Measurements from ENCODE around the gene POLR2H.
"Not testable (repeated sequence)": the region's sequence is repeated elsewhere in the genome, so short reads cannot be mapped to it uniquely, and the experiment has no call there.

Gene POLR2H

DNA sequence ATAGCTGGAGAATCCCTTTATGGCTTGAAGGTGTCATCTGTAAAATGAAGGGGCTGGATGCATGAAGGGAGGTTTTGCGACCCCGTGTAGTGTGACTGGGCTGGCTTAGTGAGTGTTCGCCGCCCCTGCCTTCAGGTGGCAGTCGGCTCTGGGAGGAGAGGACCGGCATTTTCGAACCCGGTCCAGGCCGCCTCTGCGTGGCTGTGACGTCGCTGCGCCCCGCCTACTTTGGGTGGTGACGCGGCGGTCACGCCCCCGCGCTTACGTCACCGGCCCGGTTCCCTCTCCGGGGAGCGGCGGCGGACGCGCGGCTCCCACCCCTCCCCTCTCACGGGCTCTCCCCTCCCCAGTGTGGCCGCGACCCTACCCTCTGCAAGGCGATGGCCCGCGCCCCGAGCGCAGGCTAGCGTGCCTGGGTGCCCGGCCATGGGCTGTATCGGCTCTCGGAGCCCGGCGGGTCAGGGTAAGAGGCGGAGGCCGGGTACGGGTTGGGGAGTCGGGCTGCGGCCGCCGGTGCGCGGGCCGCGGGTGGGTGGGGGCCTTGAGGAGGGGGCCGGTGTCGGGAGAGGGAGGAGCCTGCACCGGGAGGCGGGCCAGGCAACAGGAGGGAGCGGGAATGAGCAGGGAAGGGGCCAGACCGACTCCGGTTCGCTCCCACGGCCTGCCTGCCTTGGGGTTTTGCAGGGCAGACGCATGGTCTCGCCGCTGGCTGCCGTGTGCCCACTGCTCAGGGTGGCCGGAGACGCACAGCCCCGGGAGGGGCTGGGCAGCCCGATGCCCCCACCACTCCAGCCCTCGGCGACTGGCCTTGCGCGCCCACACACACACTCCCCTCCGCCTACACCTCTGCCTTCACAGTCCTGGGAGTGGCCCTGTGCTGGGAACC, 25.6 kb upstream of the POLR2H start:
- DNase-seq (ENCODE audit: low read depth) = peak; percentile 75

GRCh38 chr3:184336547-184337398, 24.7 kb upstream of the POLR2H start:
- DNase-seq (ENCODE audit: low read depth) = peak; percentile 64

- no peak for DNase-seq (ENCODE audit: low read depth)
Observed at GRCh38 chr3:184337399-184337714, 24.2 kb upstream of the POLR2H start, which contains the start of gene FAM131A. Gene FAM131A (plus strand): TSS chr3:184337600. CDS start chr3:184337631, 31 bp downstream.

DNA sequence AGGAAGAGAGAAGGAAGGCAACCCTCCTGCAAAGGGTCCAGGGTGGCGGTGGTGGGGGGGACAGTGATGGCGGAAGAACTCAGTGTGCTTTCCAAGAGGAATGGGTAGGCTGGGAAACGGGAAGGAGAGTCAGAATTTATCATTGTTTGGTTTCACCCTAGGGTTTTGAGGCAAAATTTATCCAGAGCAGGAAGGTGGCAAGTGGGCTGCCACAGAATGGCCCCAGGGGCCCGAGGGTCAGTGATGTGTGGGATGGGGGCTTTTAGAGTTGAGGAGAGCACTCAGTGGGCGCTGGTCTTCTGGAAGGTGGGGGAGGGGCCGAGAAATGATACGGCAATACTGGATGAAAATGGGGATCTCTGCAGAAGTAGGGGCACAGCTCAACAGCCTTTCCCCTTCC, 23.5 kb upstream of the POLR2H start:
- no peak for DNase-seq (ENCODE audit: low read depth)

DNA sequence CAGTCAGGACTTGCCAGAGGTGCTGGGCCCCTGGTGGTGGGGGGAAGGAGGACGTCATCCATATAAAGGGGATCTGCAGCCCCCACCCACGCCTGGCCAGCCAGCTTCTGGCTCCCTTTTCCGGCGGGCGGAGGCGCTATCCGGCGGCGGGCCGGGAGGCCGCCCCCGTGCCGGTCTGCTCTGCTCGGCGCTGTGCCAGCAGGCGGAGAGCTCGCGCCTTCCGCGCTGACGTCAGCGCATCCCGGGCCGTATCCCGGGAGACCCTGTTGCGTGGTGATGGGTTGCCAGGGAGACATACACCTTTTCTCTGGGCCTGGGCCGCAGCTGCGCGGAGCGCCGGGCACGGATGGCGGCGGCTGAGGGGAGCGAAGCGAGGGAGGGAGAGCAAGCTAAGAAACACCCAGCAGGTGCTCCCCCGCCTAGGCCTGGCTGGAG, 23.0 kb upstream of the POLR2H start:
- peak; percentile 86 for DNase-seq (ENCODE audit: low read depth)

- DNase-seq (ENCODE audit: low read depth) = no peak
Observed at GRCh38 chr3:184339001-184339400, 22.5 kb upstream of the POLR2H start.

- not testable (repeated sequence) for DNase-seq (ENCODE audit: low read depth)
Observed at GRCh38 chr3:184339451-184340135, 21.9 kb upstream of the POLR2H start.

GRCh38 chr3:184341925-184342324, 19.6 kb upstream of the POLR2H start:
- no peak for DNase-seq (ENCODE audit: low read depth)

GRCh38 chr3:184343200-184343876, 18.2 kb upstream of the POLR2H start:
- peak; percentile 42 for DNase-seq (ENCODE audit: low read depth)

DNA sequence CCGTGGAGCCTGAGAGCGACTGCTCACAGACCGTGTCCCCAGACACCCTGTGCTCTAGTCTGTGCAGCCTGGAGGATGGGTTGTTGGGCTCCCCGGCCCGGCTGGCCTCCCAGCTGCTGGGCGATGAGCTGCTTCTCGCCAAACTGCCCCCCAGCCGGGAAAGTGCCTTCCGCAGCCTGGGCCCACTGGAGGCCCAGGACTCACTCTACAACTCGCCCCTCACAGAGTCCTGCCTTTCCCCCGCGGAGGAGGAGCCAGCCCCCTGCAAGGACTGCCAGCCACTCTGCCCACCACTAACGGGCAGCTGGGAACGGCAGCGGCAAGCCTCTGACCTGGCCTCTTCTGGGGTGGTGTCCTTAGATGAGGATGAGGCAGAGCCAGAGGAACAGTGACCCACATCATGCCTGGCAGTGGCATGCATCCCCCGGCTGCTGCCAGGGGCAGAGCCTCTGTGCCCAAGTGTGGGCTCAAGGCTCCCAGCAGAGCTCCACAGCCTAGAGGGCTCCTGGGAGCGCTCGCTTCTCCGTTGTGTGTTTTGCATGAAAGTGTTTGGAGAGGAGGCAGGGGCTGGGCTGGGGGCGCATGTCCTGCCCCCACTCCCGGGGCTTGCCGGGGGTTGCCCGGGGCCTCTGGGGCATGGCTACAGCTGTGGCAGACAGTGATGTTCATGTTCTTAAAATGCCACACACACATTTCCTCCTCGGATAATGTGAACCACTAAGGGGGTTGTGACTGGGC, 16.8 kb upstream of the POLR2H start:
- no peak for DNase-seq (ENCODE audit: low read depth)

DNA sequence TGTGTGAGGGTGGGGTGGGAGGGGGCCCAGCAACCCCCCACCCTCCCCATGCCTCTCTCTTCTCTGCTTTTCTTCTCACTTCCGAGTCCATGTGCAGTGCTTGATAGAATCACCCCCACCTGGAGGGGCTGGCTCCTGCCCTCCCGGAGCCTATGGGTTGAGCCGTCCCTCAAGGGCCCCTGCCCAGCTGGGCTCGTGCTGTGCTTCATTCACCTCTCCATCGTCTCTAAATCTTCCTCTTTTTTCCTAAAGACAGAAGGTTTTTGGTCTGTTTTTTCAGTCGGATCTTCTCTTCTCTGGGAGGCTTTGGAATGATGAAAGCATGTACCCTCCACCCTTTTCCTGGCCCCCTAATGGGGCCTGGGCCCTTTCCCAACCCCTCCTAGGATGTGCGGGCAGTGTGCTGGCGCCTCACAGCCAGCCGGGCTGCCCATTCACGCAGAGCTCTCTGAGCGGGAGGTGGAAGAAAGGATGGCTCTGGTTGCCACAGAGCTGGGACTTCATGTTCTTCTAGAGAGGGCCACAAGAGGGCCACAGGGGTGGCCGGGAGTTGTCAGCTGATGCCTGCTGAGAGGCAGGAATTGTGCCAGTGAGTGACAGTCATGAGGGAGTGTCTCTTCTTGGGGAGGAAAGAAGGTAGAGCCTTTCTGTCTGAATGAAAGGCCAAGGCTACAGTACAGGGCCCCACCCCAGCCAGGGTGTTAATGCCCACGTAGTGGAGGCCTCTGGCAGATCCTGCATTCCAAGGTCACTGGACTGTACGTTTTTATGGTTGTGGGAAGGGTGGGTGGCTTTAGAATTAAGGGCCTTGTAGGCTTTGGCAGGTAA, 16.0 kb upstream of the POLR2H start:
- DNase-seq (ENCODE audit: low read depth) = peak; percentile 55

- DNase-seq (ENCODE audit: low read depth) = no peak
Observed at GRCh38 chr3:184346480-184347190, 14.9 kb upstream of the POLR2H start.

DNA sequence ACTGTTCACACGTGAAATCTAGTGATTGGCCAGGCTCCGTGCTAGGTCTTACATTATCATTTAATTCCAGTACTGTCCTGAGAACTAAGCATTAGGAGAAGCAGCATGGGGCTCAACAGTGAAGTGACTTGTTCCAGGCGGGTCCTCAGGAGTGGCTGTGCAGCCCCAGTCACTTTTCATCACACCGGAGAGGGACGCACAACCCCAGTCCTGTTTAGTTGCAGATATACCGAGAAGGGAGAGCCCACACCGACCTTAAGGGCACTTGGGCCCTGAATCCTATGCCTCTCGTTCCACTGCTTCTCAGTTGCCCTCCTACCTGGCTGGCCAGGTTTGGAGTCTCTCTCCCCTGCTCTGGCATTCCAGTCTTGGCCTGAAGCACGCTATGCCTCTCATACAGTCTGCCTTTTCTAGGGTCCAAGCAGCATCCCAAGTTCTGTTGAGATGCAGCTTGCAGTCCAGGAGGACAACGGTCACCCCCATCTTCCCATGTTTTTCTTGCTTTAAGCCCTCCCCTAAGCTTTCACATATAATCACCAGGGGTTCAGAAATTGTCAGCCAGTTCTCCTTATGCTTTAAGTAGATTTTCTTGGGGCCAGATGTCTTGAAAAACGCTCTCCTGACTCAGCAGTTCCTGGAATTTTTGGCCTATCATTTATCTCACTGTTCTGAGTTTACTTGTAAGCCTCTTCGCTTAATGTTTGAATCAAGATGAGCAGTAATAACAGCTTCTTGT, 14.0 kb upstream of the POLR2H start:
- DNase-seq (ENCODE audit: low read depth) = peak; percentile 55

GRCh38 chr3:184348057-184348382, 13.5 kb upstream of the POLR2H start:
- DNase-seq (ENCODE audit: low read depth) = peak; percentile 12

DNA sequence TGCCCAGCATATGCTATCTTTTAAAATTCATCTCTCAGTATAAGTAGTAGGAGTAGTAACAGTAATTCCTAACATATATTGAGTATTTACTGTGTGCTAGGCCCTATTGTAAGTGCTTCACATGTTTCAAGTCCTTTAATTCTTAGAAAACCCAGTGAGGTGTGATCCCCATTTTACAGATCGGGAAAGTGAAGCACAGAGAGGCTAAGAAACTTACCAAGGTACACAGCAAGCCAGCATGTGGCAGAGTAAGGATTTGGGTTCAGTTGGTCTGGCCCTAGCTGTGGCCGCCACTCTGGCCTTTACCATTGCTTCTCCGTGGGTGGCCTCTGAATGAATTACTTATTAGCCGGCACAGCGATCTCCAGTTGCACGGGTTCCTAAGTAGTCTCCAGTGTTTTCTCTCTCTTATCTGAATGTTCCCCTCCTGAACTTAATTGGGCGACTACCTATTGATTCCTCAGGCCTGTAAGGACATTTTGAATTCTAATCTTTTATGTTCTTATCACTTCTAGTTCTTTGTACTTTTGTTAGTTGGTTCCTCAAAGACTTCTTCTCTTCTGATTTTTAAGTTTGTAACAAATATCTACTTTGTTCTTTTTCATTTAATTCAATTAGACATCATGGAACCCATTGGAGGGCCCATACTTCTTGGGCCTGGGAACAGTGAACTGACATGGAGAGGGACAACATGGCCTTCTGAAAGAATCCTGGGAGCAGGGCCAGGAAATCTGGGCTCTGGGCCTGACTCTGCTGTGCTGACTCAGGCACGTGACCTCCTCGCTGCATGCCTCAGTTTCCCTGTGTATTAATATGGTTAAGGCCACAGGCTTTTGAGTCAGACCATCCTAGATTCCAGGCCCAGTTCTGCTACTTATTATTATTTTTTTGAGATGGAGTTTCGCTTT, 11.7 kb upstream of the POLR2H start:
- DNase-seq (ENCODE audit: low read depth) = no peak

DNA sequence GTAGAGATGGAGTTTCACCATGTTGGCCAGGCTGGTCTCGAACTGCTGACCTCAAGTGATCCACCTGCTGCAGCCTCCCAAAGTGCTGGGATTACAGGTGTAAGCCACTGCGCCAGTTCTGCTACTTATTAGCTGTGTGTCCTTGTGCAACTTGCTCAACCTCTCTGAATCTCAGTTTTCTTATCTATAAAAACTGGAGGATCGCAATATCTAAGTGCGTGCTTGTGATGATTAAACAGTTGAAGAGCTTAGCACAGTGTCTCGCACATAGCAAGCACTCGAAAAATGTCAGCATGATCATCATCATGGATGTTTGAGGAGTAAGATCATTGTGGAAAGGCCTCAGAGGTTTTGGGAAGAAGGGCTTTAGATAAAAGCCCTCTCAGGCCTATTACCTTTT, 10.9 kb upstream of the POLR2H start:
- peak; percentile 16 for DNase-seq (ENCODE audit: low read depth)

GRCh38 chr3:184351511-184352148, 9.9 kb upstream of the POLR2H start:
- no peak for DNase-seq (ENCODE audit: low read depth)
